ENCODE data around the gene CRY1.

DNA sequence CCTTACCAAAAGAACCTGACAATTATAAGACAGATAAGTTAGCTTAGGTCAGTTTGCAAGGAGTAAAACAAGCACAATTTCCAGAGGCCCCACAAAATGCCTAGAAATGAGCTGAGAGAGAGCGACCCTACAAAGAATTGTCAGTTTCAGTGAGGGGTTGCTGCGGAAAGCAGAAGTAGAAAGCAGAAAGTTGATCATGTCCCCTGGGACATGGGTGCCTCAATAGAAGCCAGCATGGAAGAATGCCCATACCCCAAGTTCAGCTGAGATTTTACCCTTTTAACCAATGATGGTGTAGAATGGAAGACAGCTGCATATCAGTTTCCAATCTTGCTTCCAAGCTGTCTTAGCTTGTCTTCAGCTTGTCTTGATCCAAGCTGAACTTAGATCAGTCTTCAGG is 21.8 kb upstream of the CRY1 start:
- no peak for TF ChIP-seq POLR2A (IDR thresholded peaks at IDR 0.05)
- TF ChIP-seq EP300 (IDR thresholded peaks at IDR 0.05) = no peak

All from stomach (tissue), 4 donors.